Astrocyte (in vitro differentiated cells and primary cell): ENCODE measurements around the gene CD4. TPM values are rescaled to one million over a fixed set of nuclear protein-coding genes. Genes with fewer than 3 reads are reported as not detected.
A peak's percentile ranks its signal among the peaks of the same experiment; 100 is the strongest.

Experiments
- DNase-seq: peaks from one replicate; pipeline ENCODE4 v3.0.0-alpha.2; 2010; ENCODE audit warnings: low read depth
- FAIRE-seq: peaks from 2 replicates; lab custom pipeline; 2011; peaks lifted over from hg19 to GRCh38; lab: Jason Lieb, UNC
- H2AFZ ChIP-seq: 2 replicates; pipeline ENCODE4 v1.6.0; 2012; ENCODE audit warnings: low read depth, low read length, inconsistent platforms
- H3K27ac ChIP-seq: 2 replicates; pipeline ENCODE4 v1.5.1; 2011; ENCODE audit warnings: low read depth, low read length, inconsistent platforms
- H3K27me3 ChIP-seq: 2 replicates; pipeline ENCODE4 v1.6.0; 2011; ENCODE audit warnings: low read length, inconsistent platforms; ENCODE audit not compliant: insufficient read depth
- H3K36me3 ChIP-seq: 2 replicates; pipeline ENCODE4 v1.5.1; 2011; ENCODE audit warnings: low read length, inconsistent platforms; ENCODE audit not compliant: insufficient read depth
- H3K4me1 ChIP-seq: 2 replicates; pipeline ENCODE4 v1.5.1; 2011; ENCODE audit warnings: low read length, inconsistent platforms; ENCODE audit not compliant: insufficient read depth
- H3K4me2 ChIP-seq: 2 replicates; pipeline ENCODE4 v1.6.0; 2012; ENCODE audit warnings: low read length, inconsistent platforms
- H3K4me3 ChIP-seq: 2 replicates; pipeline ENCODE4 v1.5.1; 2011; ENCODE audit warnings: low read depth, mild to moderate bottlenecking, low read length, inconsistent platforms; ENCODE audit not compliant: insufficient read depth
- H3K79me2 ChIP-seq: 2 replicates; pipeline ENCODE4 v1.6.0; 2012; ENCODE audit warnings: mild to moderate bottlenecking, low read length, inconsistent platforms; ENCODE audit not compliant: insufficient read depth
- H3K9ac ChIP-seq: 2 replicates; pipeline ENCODE4 v1.6.0; 2012; ENCODE audit warnings: mild to moderate bottlenecking, low read length, inconsistent platforms
- H3K9me3 ChIP-seq: 2 replicates; pipeline ENCODE4 v1.5.1; 2012; ENCODE audit warnings: low read depth, mild to moderate bottlenecking, low read length, inconsistent platforms; ENCODE audit not compliant: insufficient read depth
- H4K20me1 ChIP-seq: 2 replicates; pipeline ENCODE4 v1.6.0; 2012; ENCODE audit warnings: low read length, inconsistent platforms; ENCODE audit not compliant: insufficient read depth
- H3K27ac Mint-ChIP-seq: one replicate; pipeline ENCODE4 v1.8.0; 2021; ENCODE audit warnings: mild to moderate bottlenecking, mixed read lengths; ENCODE audit not compliant: unreplicated experiment
- H3K27me3 Mint-ChIP-seq: one replicate; pipeline ENCODE4 v1.8.0; 2021; ENCODE audit warnings: low read depth, mixed read lengths; ENCODE audit not compliant: unreplicated experiment
- H3K36me3 Mint-ChIP-seq: one replicate; pipeline ENCODE4 v1.8.0; 2021; ENCODE audit warnings: low read depth, mixed read lengths; ENCODE audit not compliant: unreplicated experiment
- H3K4me1 Mint-ChIP-seq: one replicate; pipeline ENCODE4 v1.8.0; 2021; ENCODE audit warnings: low read depth, mixed read lengths; ENCODE audit not compliant: unreplicated experiment
- H3K4me3 Mint-ChIP-seq: one replicate; pipeline ENCODE4 v1.8.0; 2021; ENCODE audit warnings: mild to moderate bottlenecking, moderate library complexity, mixed read lengths; ENCODE audit not compliant: unreplicated experiment
- H3K9me3 Mint-ChIP-seq: one replicate; pipeline ENCODE4 v1.8.0; 2021; ENCODE audit warnings: mild to moderate bottlenecking, mixed read lengths; ENCODE audit not compliant: unreplicated experiment
- EZH2 ChIP-seq: IDR thresholded peaks from 2 replicates; pipeline ENCODE4 v1.6.1; 2012; ENCODE audit warnings: mild to moderate bottlenecking, low read length, inconsistent platforms; ENCODE audit not compliant: insufficient read depth
- total RNA-seq: library from RNA; stranded (reverse); gene quantifications from 2 replicates; pipeline ENCODE4 v1.2.1, GENCODE V29; 2021
- TF ChIP-seq, protein P1 (sequence below): IDR thresholded peaks from 2 replicates; pipeline ENCODE4 v1.5.1; 2011; ENCODE audit warnings: low read depth, mild to moderate bottlenecking, inconsistent platforms, low read length, moderate library complexity; ENCODE audit not compliant: insufficient read depth

CD4 gene
- total RNA-seq, 1 donor from 2014 or later: 0.54 TPM

DNA sequence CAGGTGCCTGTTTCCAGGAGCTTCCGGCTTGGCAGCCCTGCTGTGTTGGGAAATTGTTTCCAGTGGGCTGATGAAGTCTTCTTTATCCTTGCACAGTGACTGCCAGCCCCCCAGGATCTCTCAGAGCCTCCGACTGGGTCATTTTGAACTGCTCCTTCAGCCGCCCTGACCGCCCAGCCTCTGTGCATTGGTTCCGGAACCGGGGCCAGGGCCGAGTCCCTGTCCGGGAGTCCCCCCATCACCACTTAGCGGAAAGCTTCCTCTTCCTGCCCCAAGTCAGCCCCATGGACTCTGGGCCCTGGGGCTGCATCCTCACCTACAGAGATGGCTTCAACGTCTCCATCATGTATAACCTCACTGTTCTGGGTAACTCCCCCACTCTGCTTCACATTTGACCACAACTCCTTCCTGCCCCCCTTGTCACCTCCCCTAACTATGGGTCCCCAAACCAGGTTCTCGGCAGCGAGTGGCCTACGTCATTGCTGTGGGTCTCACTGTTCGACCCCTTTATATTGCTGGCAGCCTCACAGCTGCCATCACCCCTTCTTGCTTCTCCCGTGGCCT is 14.7 kb upstream of the CD4 start:
- Mint-ChIP-seq H3K4me3 (peak overlapping the region; percentile 60), H3K27ac (no peak overlapping the region), H3K27me3 (peaks cover 38% of the 10 kb centered on the region), H3K9me3 (peaks cover under 1% of the 10 kb centered on the region), H3K36me3 (peaks cover 29% of the 10 kb centered on the region), H3K4me1 (peaks cover 15% of the 10 kb centered on the region)
- no peak overlapping the region for H3K4me3 ChIP-seq
- FAIRE-seq: no peak
- H3K9ac ChIP-seq: no peak overlapping the region
- no peaks in the 10 kb centered on the region for H3K27me3 ChIP-seq
- H4K20me1 ChIP-seq: peaks cover 26% of the 10 kb centered on the region
- DNase-seq: no peak
- H2AFZ ChIP-seq: no peak overlapping the region
- H3K36me3 ChIP-seq: peaks cover 16% of the 10 kb centered on the region
- H3K4me1 ChIP-seq: peaks cover 13% of the 10 kb centered on the region
- H3K79me2 ChIP-seq: peaks cover 4% of the 10 kb centered on the region
- no peak overlapping the region for H3K4me2 ChIP-seq
- H3K27ac ChIP-seq: no peak overlapping the region
- TF ChIP-seq, protein P1, sequence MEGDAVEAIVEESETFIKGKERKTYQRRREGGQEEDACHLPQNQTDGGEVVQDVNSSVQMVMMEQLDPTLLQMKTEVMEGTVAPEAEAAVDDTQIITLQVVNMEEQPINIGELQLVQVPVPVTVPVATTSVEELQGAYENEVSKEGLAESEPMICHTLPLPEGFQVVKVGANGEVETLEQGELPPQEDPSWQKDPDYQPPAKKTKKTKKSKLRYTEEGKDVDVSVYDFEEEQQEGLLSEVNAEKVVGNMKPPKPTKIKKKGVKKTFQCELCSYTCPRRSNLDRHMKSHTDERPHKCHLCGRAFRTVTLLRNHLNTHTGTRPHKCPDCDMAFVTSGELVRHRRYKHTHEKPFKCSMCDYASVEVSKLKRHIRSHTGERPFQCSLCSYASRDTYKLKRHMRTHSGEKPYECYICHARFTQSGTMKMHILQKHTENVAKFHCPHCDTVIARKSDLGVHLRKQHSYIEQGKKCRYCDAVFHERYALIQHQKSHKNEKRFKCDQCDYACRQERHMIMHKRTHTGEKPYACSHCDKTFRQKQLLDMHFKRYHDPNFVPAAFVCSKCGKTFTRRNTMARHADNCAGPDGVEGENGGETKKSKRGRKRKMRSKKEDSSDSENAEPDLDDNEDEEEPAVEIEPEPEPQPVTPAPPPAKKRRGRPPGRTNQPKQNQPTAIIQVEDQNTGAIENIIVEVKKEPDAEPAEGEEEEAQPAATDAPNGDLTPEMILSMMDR: no peak
- TF ChIP-seq EZH2: no peak
- no peaks in the 10 kb centered on the region for H3K9me3 ChIP-seq

- Histone ChIP-seq H3K9ac (no peak overlapping the region), H3K4me1 (peaks cover 12% of the 10 kb centered on the region), H3K4me3 (no peak overlapping the region), H2AFZ (no peak overlapping the region), H3K27ac (no peak overlapping the region), H3K36me3 (peaks cover 15% of the 10 kb centered on the region), H3K9me3 (no peaks in the 10 kb centered on the region), H3K27me3 (no peaks in the 10 kb centered on the region), H4K20me1 (peaks cover 17% of the 10 kb centered on the region), H3K79me2 (no peaks in the 10 kb centered on the region), H3K4me2 (no peak overlapping the region)
- TF ChIP-seq EZH2: no peak
- TF ChIP-seq, protein P1: no peak
- H3K4me1 Mint-ChIP-seq: peaks cover 15% of the 10 kb centered on the region
- H3K9me3 Mint-ChIP-seq: peaks cover 2% of the 10 kb centered on the region
- DNase-seq: no peak
- H3K4me3 Mint-ChIP-seq: no peak overlapping the region
- peaks cover 26% of the 10 kb centered on the region for H3K36me3 Mint-ChIP-seq
- H3K27ac Mint-ChIP-seq: no peak overlapping the region
- FAIRE-seq: no peak
- H3K27me3 Mint-ChIP-seq: peaks cover 38% of the 10 kb centered on the region
Measured at GRCh38 chr12:6775185-6776174, 13.8 kb upstream of the CD4 start.
